SK-N-SH (cell line): ENCODE measurements around the gene HYLS1. TPM values are rescaled to one million over a fixed set of nuclear protein-coding genes. Genes with fewer than 3 reads are reported as not detected.

Source experiments
- CTCF ChIA-PET: fragments of 300-600, 350-600 bp; formaldehyde crosslinking; extraction: SDS; loops from one replicate; lab custom pipeline; 2021; lab: Yijun Ruan, JAX
- POLR2A ChIA-PET: fragments of 350-600 bp; sonication (Branson Sonifier 250); formaldehyde crosslinking; extraction: SDS; loops from one replicate; lab custom pipeline; 2020; ENCODE audit warnings: antibody characterized with exemption, inconsistent platforms; lab: Yijun Ruan, JAX
- DNase-seq: peaks from one replicate; pipeline ENCODE4 v3.0.0; 2012
- H2AFZ ChIP-seq: fragments of 200-600 bp; sonication (generic); 2 replicates; pipeline ENCODE4 v1.8.1; 2016; ENCODE audit warnings: antibody characterized with exemption, mild to moderate bottlenecking, low read depth
- H3F3A ChIP-seq: fragments of 200-600 bp; sonication (generic); replicated peaks from 2 replicates; pipeline ENCODE3; 2016; ENCODE audit warnings: antibody characterized with exemption, mild to moderate bottlenecking; ENCODE audit not compliant: insufficient read depth
- H3K27ac ChIP-seq, 2 experiments: fragments of 200-500 bp in 1 of 2; fragments of 200-600 bp in 1 of 2; sonication (Bioruptor generic) in 1 of 2; sonication (generic), shearing (Covaris generic) in 1 of 2; 2 replicates each; pipeline versions ENCODE4 v1.5.1 to v1.6.1; 2014 to 2016; ENCODE audit warnings: low read depth in 2 of 2, inconsistent platforms in 1 of 2, low read length in 1 of 2, mild to moderate bottlenecking in 1 of 2, mixed read lengths in 1 of 2
- H3K27me3 ChIP-seq: fragments of 200-600 bp; sonication (generic), shearing (Covaris generic); 2 replicates; pipeline ENCODE4 v1.6.1; 2016; ENCODE audit warnings: mixed run types; ENCODE audit not compliant: insufficient read depth
- H3K36me3 ChIP-seq, 2 experiments: fragments of 200-500 bp in 1 of 2; fragments of 200-600 bp in 1 of 2; sonication (Bioruptor generic) in 1 of 2; sonication (generic) in 1 of 2; replicated peaks in 1 of 2; 2 replicates each; pipeline versions ENCODE3 to v1.5.1; 2014 to 2016; ENCODE audit warnings: low read length in 1 of 2, mild to moderate bottlenecking in 1 of 2; ENCODE audit not compliant: insufficient read depth in 2 of 2, control insufficient read depth in 1 of 2
- H3K4me1 ChIP-seq, 2 experiments: fragments of 200-500 bp in 1 of 2; fragments of 200-600 bp in 1 of 2; sonication (Bioruptor generic) in 1 of 2; sonication (generic), shearing (Covaris generic) in 1 of 2; 2 replicates each; pipeline versions ENCODE4 v1.5.1 to v1.6.1; 2014 to 2016; ENCODE audit warnings: low read depth in 1 of 2, low read length in 1 of 2, mixed run types in 1 of 2; ENCODE audit not compliant: insufficient read depth in 2 of 2, control insufficient read depth in 1 of 2
- H3K4me2 ChIP-seq: fragments of 200-600 bp; sonication (generic), shearing (Covaris generic); 2 replicates; pipeline ENCODE4 v1.6.1; 2017; ENCODE audit warnings: mixed run types
- H3K4me3 ChIP-seq, 2 experiments: fragments of 200-500 bp in 1 of 2; fragments of 200-600 bp in 1 of 2; sonication (Bioruptor generic) in 1 of 2; sonication (generic), shearing (Covaris generic) in 1 of 2; 2 replicates each; pipeline versions ENCODE4 v1.5.1 to v1.8.1; 2014 to 2016; ENCODE audit warnings: low read depth in 2 of 2, inconsistent platforms in 1 of 2, low read length in 1 of 2, mild to moderate bottlenecking in 1 of 2, mixed read lengths in 1 of 2, moderate library complexity in 1 of 2
- H3K79me2 ChIP-seq: fragments of 200-600 bp; sonication (generic); 2 replicates; pipeline ENCODE4 v1.8.1; 2017; ENCODE audit warnings: mild to moderate bottlenecking; ENCODE audit not compliant: insufficient read depth
- H3K9ac ChIP-seq: fragments of 200-600 bp; sonication (generic); 2 replicates; pipeline ENCODE4 v1.6.1; 2017; ENCODE audit warnings: mixed run types
- H3K9me2 ChIP-seq: fragments of 200-600 bp; sonication (generic); 2 replicates; pipeline ENCODE4 v1.6.1; 2017; ENCODE audit warnings: mixed run types
- H3K9me3 ChIP-seq: fragments of 200-600 bp; sonication (generic); 2 replicates; pipeline ENCODE4 v1.6.1; 2017; ENCODE audit warnings: mixed run types, mild to moderate bottlenecking, moderate library complexity
- H4K20me1 ChIP-seq: fragments of 200-600 bp; sonication (generic); 2 replicates; pipeline ENCODE4 v1.6.1; 2017; ENCODE audit warnings: mild to moderate bottlenecking, mixed run types; ENCODE audit not compliant: insufficient read depth
- CHD2 ChIP-seq: fragments of 150-350 bp; IDR thresholded peaks from 2 replicates; pipeline ENCODE4 v1.6.1; 2018; ENCODE audit warnings: low read length; ENCODE audit not compliant: partially characterized antibody
- ELF1 ChIP-seq: IDR thresholded peaks from 2 replicates; pipeline ENCODE4 v1.4.0; 2012
- GABPA ChIP-seq: IDR thresholded peaks from 2 replicates; pipeline ENCODE4 v1.4.0; 2012; ENCODE audit warnings: low read depth, mild to moderate bottlenecking
- JUND ChIP-seq: IDR thresholded peaks from 2 replicates; pipeline ENCODE4 v1.4.0; 2012
- MXI1 ChIP-seq: IDR thresholded peaks from 2 replicates; pipeline ENCODE4 v1.6.1; 2012; ENCODE audit warnings: mild to moderate bottlenecking, low read depth, low read length, improper control_type of control experiment
- NFIC ChIP-seq: IDR thresholded peaks from 2 replicates; pipeline ENCODE4 v1.4.0; 2012; ENCODE audit warnings: borderline replicate concordance
- NRF1 ChIP-seq: IDR thresholded peaks from 2 replicates; pipeline ENCODE4 v1.6.1; 2012; ENCODE audit warnings: low read depth, mild to moderate bottlenecking, low read length
- POLR2AphosphoS5 ChIP-seq: IDR thresholded peaks from 2 replicates; pipeline ENCODE4 v1.6.1; 2012; ENCODE audit warnings: low read depth, low read length
- RCOR1 ChIP-seq: fragments of 150-350 bp; IDR thresholded peaks from 2 replicates; pipeline ENCODE4 v1.6.1; 2017; ENCODE audit warnings: antibody characterized with exemption, low read length
- REST ChIP-seq: IDR thresholded peaks from 2 replicates; pipeline ENCODE4 v1.6.1; 2012; ENCODE audit warnings: mild to moderate bottlenecking, low read depth, low read length, moderate library complexity
- RXRA ChIP-seq: IDR thresholded peaks from 2 replicates; pipeline ENCODE4 v1.4.0; 2012; ENCODE audit warnings: low read depth, mild to moderate bottlenecking, borderline replicate concordance
- SIN3A ChIP-seq: IDR thresholded peaks from 2 replicates; pipeline ENCODE4 v1.6.1; 2012; ENCODE audit warnings: low read depth, mild to moderate bottlenecking, low read length, moderate library complexity, borderline replicate concordance
- SMC3 ChIP-seq: IDR thresholded peaks from 2 replicates; pipeline ENCODE4 v1.6.1; 2012; ENCODE audit warnings: low read depth, low read length, improper control_type of control experiment
- TAF1 ChIP-seq: IDR thresholded peaks from 2 replicates; pipeline ENCODE4 v1.6.1; 2012; ENCODE audit warnings: low read depth, mild to moderate bottlenecking, low read length, moderate library complexity, borderline replicate concordance
- WGBS: methylation state at CpG from one replicate; pipeline ENCODE4 v1.1.6; 2017; ENCODE audit warnings: low lambda C conversion rate; 5-methylcytosine and 5-hydroxymethylcytosine counted together
- polyA plus RNA-seq, 3 experiments: library from polyadenylated mRNA; depleted of rRNA; stranded (reverse); fragments of >200 nt; gene quantifications; 2 replicates each; pipeline ENCODE4 v1.2.3, GENCODE V29; 2012
- TF ChIP-seq, protein P1 (sequence below): IDR thresholded peaks from 2 replicates; pipeline ENCODE4 v1.4.0; 2012; ENCODE audit warnings: low read depth

Gene HYLS1
- polyA plus RNA-seq, 1 of the 3 experiments (the other 2 are of a cell fraction) = 1.3 TPM

- H3F3A ChIP-seq = no peaks in the 10 kb centered on the region
- peaks cover 12% of the 10 kb centered on the region; the same call in 1 of the 2 replicates for H3K27me3 ChIP-seq
- no peaks in the 10 kb centered on the region for H3K9me2 ChIP-seq
- peaks cover 0 to 8% of the 10 kb centered on the region in 2 experiments; a peak in 2 of 4 replicates for H3K4me1 ChIP-seq
- peak within 1 kb of the TSS; percentile 67 for H3K9ac ChIP-seq
- WGBS = 1% methylated on average over 31 of the region's 31 CpGs
- no peaks in the 10 kb centered on the region for H4K20me1 ChIP-seq
- peak within 1 kb of the TSS; percentile 44 to 81; a peak in 3 of 4 replicates for H3K27ac ChIP-seq
- peak; percentile 90 for DNase-seq
- H3K79me2 ChIP-seq = peaks cover 28% of the 10 kb centered on the region
- peak; percentile 31; the same call in 1 of the 2 replicates for TF ChIP-seq ELF1
- peak; percentile 99 for TF ChIP-seq MXI1
- TF ChIP-seq POLR2AphosphoS5 = peak; percentile 89
- TF ChIP-seq RXRA = no peak
- peak; percentile 96 for TF ChIP-seq REST
- TF ChIP-seq, protein P1, sequence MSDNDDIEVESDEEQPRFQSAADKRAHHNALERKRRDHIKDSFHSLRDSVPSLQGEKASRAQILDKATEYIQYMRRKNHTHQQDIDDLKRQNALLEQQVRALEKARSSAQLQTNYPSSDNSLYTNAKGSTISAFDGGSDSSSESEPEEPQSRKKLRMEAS = peak; percentile 68; the same call in 1 of the 2 replicates
- TF ChIP-seq CHD2 = peak; percentile 62
- peak; percentile 81 for TF ChIP-seq GABPA
- TF ChIP-seq SIN3A = peak; percentile 72
- peak; percentile 83 for TF ChIP-seq NRF1
- TF ChIP-seq TAF1 = peak; percentile 70
- TF ChIP-seq SMC3 = no peak
- TF ChIP-seq NFIC = no peak
- TF ChIP-seq JUND = no peak
- TF ChIP-seq RCOR1 = 0 out of 2 replicates have a peak, but pooled peaks have one; percentile 9
- H3K4me3 ChIP-seq = peak within 1 kb of the TSS; percentile 95 to 98
- CTCF ChIA-PET = interaction anchor here (0.7 to 1.1 kb wide), 6 partner anchors 9 to 316 kb away, joined by 3 to 4 read pairs (median 3); no protein-coding TSS in a partner anchor
- no peaks in the 10 kb centered on the region for H3K9me3 ChIP-seq
- H3K4me2 ChIP-seq = peak within 1 kb of the TSS; percentile 91
- H2AFZ ChIP-seq = peak within 1 kb of the TSS; percentile 96
- H3K36me3 ChIP-seq = peaks cover 0 to 24% of the 10 kb centered on the region in 2 experiments
- POLR2A ChIA-PET = interaction anchor here (0.9 to 1.4 kb wide), 6 partner anchors 9 to 311 kb away, joined by 3 to 11 read pairs (median 4); partner anchors contain the start of genes HYLS1 and STT3A
Observed at GRCh38 chr11:125902927-125903710, 15.7 kb downstream of the HYLS1 start, which contains the start of gene PUS3. TSS of gene PUS3 (minus strand) at chr11:125903206. CDS start at chr11:125896284, 6,922 bp downstream.
